ENCODE results near the gene ARHGAP22. TPM values are rescaled to one million over a fixed set of nuclear protein-coding genes. Genes with fewer than 3 reads are reported as not detected.

The ARHGAP22 gene
- polyA plus RNA-seq, 3 donors = 1.5 to 7.8 (median 1.9) TPM

- Histone ChIP-seq H3K9me3 (replicated peaks in 1 of 2; ENCODE audit: control insufficient read depth in 1 of 2, insufficient read depth in 1 of 2, low read length in 2 of 2) (no peaks in the 10 kb centered on the region), H3K36me3 (replicated peaks in 1 of 2; ENCODE audit: control insufficient read depth in 1 of 2, insufficient read depth in 2 of 2, low read length in 2 of 2) (no peaks in the 10 kb centered on the region), H3K9ac (ENCODE audit: insufficient read depth, low read length, poor library complexity, severe bottlenecking) (no peak overlapping the region), H3K79me2 (ENCODE audit: insufficient read depth, low read length) (no peaks in the 10 kb centered on the region), H4K20me1 (ENCODE audit: insufficient read depth, low read length) (no peaks in the 10 kb centered on the region), H3K4me3 (replicated peaks in 1 of 3; ENCODE audit: low read depth in 2 of 3, low read length in 3 of 3) (no peak overlapping the region), H3K27ac (ENCODE audit: low read depth in 1 of 2, low read length in 2 of 2) (no peak overlapping the region), H2AFZ (ENCODE audit: insufficient read depth, low read depth, low read length, poor library complexity, severe bottlenecking) (no peak overlapping the region), H3K4me1 (ENCODE audit: control insufficient read depth in 1 of 2, insufficient read depth in 2 of 2, low read length in 2 of 2) (peaks cover 8 to 9% of the 10 kb centered on the region in 2 donors), H3K27me3 (ENCODE audit: control insufficient read depth in 2 of 2, insufficient read depth in 2 of 2, low read length in 2 of 2) (no peaks in the 10 kb centered on the region), H3K4me2 (replicated peaks; ENCODE audit: extremely low read depth, low read length, poor library complexity, severe bottlenecking) (no peak overlapping the region)
- Mint-ChIP-seq H3K9me3 (peaks cover 0 to 2% (median 0%) of the 10 kb centered on the region in 7 donors), H3K36me3 (no peaks in the 10 kb centered on the region), H3K4me3 (no peak overlapping the region), H3K27ac (peak overlapping the region in 1 of 7 donors; percentile 11), H3K4me1 (peaks cover 13% of the 10 kb centered on the region), H3K27me3 (ENCODE audit: low read depth in 3 of 3) (peaks cover 0 to 11% (median 6%) of the 10 kb centered on the region in 3 donors)
- no peak for DNase-seq
- TF ChIP-seq CTCF (IDR thresholded peaks at IDR 0.05) = no peak
- 92% methylated on average over 6 of the region's 11 CpGs for WGBS (ENCODE audit: insufficient coverage)
- intact Hi-C loops (cut with micrococcal nuclease) = no loop called here
Observed at GRCh38 chr10:48495282-48496045, 109.4 kb downstream of the ARHGAP22 start.

GRCh38 chr10:48494611-48495010 is 110.3 kb downstream of the ARHGAP22 start:
- H3K9ac ChIP-seq (ENCODE audit: insufficient read depth, low read length, poor library complexity, severe bottlenecking) = no peak overlapping the region
- H3K27me3 ChIP-seq (ENCODE audit: control insufficient read depth in 2 of 2, insufficient read depth in 2 of 2, low read length in 2 of 2) = no peaks in the 10 kb centered on the region
- Mint-ChIP-seq H3K9me3 (peaks cover 0 to 2% (median 0%) of the 10 kb centered on the region in 7 donors), H3K4me1 (peaks cover 13% of the 10 kb centered on the region), H3K4me3 (peak overlapping the region in 1 of 2 donors; percentile 2), H3K36me3 (no peaks in the 10 kb centered on the region), H3K27me3 (ENCODE audit: low read depth in 3 of 3) (peaks cover 0 to 11% (median 6%) of the 10 kb centered on the region in 3 donors), H3K27ac (no peak overlapping the region)
- H3K79me2 ChIP-seq (ENCODE audit: insufficient read depth, low read length) = no peaks in the 10 kb centered on the region
- H3K36me3 ChIP-seq (replicated peaks in 1 of 2; ENCODE audit: control insufficient read depth in 1 of 2, insufficient read depth in 2 of 2, low read length in 2 of 2) = no peaks in the 10 kb centered on the region
- H2AFZ ChIP-seq (ENCODE audit: insufficient read depth, low read depth, low read length, poor library complexity, severe bottlenecking) = no peak overlapping the region
- TF ChIP-seq CTCF (IDR thresholded peaks at IDR 0.05) = no peak
- WGBS (ENCODE audit: insufficient coverage) = 86% methylated on average over 4 of the region's 5 CpGs
- DNase-seq = no peak
- H3K4me2 ChIP-seq (replicated peaks; ENCODE audit: extremely low read depth, low read length, poor library complexity, severe bottlenecking) = no peak overlapping the region
- no peaks in the 10 kb centered on the region for H3K9me3 ChIP-seq (replicated peaks in 1 of 2; ENCODE audit: control insufficient read depth in 1 of 2, insufficient read depth in 1 of 2, low read length in 2 of 2)
- H3K4me1 ChIP-seq (ENCODE audit: control insufficient read depth in 1 of 2, insufficient read depth in 2 of 2, low read length in 2 of 2) = peaks cover 8 to 9% of the 10 kb centered on the region in 2 donors
- H3K27ac ChIP-seq (ENCODE audit: low read depth in 1 of 2, low read length in 2 of 2) = no peak overlapping the region
- intact Hi-C loops (cut with micrococcal nuclease) = no loop called here
- no peak overlapping the region for H3K4me3 ChIP-seq (replicated peaks in 1 of 3; ENCODE audit: low read depth in 2 of 3, low read length in 3 of 3)
- H4K20me1 ChIP-seq (ENCODE audit: insufficient read depth, low read length) = no peaks in the 10 kb centered on the region

Measured in CD14-positive monocyte (primary cell).